ENCODE measurements around the gene LRCH4. TPM values are rescaled to one million over a fixed set of nuclear protein-coding genes. Genes with fewer than 3 reads are reported as not detected.

The LRCH4 gene
- total and polyA plus RNA-seq, 4 experiments from 2014 or later = 119 to 412 (median 280) TPM

- peaks cover 12 to 29% (median 17%) of the 10 kb centered on the region in 4 donors for H3K4me1 Mint-ChIP-seq
- H3K9me3 Mint-ChIP-seq = no peaks in the 10 kb centered on the region
- Histone ChIP-seq H3K36me3 (ENCODE audit: insufficient read depth, low read length) (peaks cover 28% of the 10 kb centered on the region), H3K27ac (ENCODE audit: low read depth, low read length) (no peak overlapping the region), H3K4me1 (ENCODE audit: insufficient read depth, low read length) (peaks cover 17% of the 10 kb centered on the region), H3K27me3 (ENCODE audit: insufficient read depth, low read length) (no peaks in the 10 kb centered on the region), H3K9me3 (ENCODE audit: control insufficient read depth in 1 of 2, low read length in 2 of 2) (no peaks in the 10 kb centered on the region), H3K4me3 (ENCODE audit: low read length in 2 of 2) (no peak overlapping the region)
- intact Hi-C loops (cut with micrococcal nuclease) = no loop called here
- ChIA-PET CTCF (ENCODE audit: partially characterized antibody) (interaction anchor here (0.7 to 13.2 kb wide), 16 partner anchors 16 to 163 kb away, joined by 3 to 266 read pairs (median 12); partner anchors contain the start of genes AGFG2, FBXO24, GIGYF1 and LRCH4), POLR2A (ENCODE audit: partially characterized antibody) (interaction anchor here (1.1 to 4.0 kb wide), 3 partner anchors 16 to 92 kb away, joined by 4 to 51 read pairs (median 10); partner anchors contain the start of genes FBXO24 and LRCH4)
- peak overlapping the region in 1 of 7 donors; percentile 31 for H3K27ac Mint-ChIP-seq
- no peaks in the 10 kb centered on the region for H3K27me3 Mint-ChIP-seq
- H3K4me3 Mint-ChIP-seq = no peak overlapping the region
- peaks cover 14 to 43% of the 10 kb centered on the region in 2 donors for H3K36me3 Mint-ChIP-seq
- no peak for DNase-seq
Measured at GRCh38 chr7:100561491-100562194, 24.3 kb downstream of the LRCH4 start.

DNA sequence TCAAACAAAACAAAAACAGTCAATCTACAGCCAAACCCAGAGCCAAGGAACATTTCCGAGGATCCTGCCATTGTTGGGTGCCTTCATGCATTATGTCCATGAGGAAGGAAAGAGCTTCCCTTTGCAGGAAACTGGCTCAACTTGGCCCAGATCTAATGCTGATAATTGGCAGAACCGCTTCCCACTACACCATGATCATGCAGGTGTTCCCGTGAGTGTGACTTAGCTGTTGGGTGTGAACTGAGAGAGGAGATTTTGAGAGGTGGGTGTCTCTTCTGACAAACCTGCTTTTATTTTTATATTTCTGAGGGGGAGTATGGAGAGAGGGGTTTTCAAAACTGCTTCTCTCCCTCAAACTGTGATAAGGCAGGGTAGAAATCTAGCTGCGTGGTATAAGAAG is 26.8 kb downstream of the LRCH4 start:
- H3K27me3 Mint-ChIP-seq = no peaks in the 10 kb centered on the region
- peaks cover 27 to 57% of the 10 kb centered on the region in 2 donors for H3K36me3 Mint-ChIP-seq
- Histone ChIP-seq H3K36me3 (ENCODE audit: insufficient read depth, low read length) (peaks cover 45% of the 10 kb centered on the region), H3K4me3 (ENCODE audit: low read length in 2 of 2) (no peak overlapping the region), H3K9me3 (ENCODE audit: control insufficient read depth in 1 of 2, low read length in 2 of 2) (no peaks in the 10 kb centered on the region), H3K27me3 (ENCODE audit: insufficient read depth, low read length) (no peaks in the 10 kb centered on the region), H3K4me1 (ENCODE audit: insufficient read depth, low read length) (peaks cover 15% of the 10 kb centered on the region), H3K27ac (ENCODE audit: low read depth, low read length) (no peak overlapping the region)
- peaks cover 0 to 2% (median 0%) of the 10 kb centered on the region in 8 donors for H3K9me3 Mint-ChIP-seq
- no peak overlapping the region for H3K4me3 Mint-ChIP-seq
- intact Hi-C loops (cut with micrococcal nuclease) = loop anchor here (1.0 to 2.0 kb wide), 6 partner anchors 20 to 166 kb away; partner anchors contain the start of genes AGFG2 and NYAP1
- ChIA-PET CTCF (ENCODE audit: partially characterized antibody) (interaction anchor here (0.7 to 13.2 kb wide), 31 partner anchors 8 to 212 kb away, joined by 3 to 266 read pairs (median 6); partner anchors contain the start of genes AGFG2, FBXO24, LRCH4 and NYAP1), POLR2A (ENCODE audit: partially characterized antibody) (interaction anchor here (0.7 to 4.0 kb wide), 18 partner anchors 9 to 134 kb away, joined by 3 to 51 read pairs (median 8); partner anchors contain the start of genes AGFG2, MOSPD3, NYAP1 and TSC22D4)
- DNase-seq = no peak
- peaks cover 12 to 28% (median 15%) of the 10 kb centered on the region in 4 donors for H3K4me1 Mint-ChIP-seq
- peak overlapping the region in 2 of 7 donors; percentile 34 to 65 for H3K27ac Mint-ChIP-seq

- no peaks in the 10 kb centered on the region for H3K27me3 ChIP-seq (ENCODE audit: insufficient read depth, low read length)
- peaks cover 46% of the 10 kb centered on the region for H3K36me3 ChIP-seq (ENCODE audit: insufficient read depth, low read length)
- intact Hi-C loops (cut with micrococcal nuclease) = no loop called here
- Mint-ChIP-seq H3K9me3 (peaks cover 0 to 2% (median 0%) of the 10 kb centered on the region in 8 donors), H3K4me1 (peaks cover 8 to 26% (median 13%) of the 10 kb centered on the region in 4 donors), H3K4me3 (no peak overlapping the region), H3K27me3 (no peaks in the 10 kb centered on the region), H3K36me3 (peaks cover 32 to 60% of the 10 kb centered on the region in 2 donors), H3K27ac (peak overlapping the region in 4 of 7 donors; percentile 12 to 82 (median 62))
- DNase-seq = no peak
- H3K4me1 ChIP-seq (ENCODE audit: insufficient read depth, low read length) = peaks cover 12% of the 10 kb centered on the region
- no peak overlapping the region for H3K4me3 ChIP-seq (ENCODE audit: low read length in 2 of 2)
- H3K27ac ChIP-seq (ENCODE audit: low read depth, low read length) = no peak overlapping the region
- no peaks in the 10 kb centered on the region for H3K9me3 ChIP-seq (ENCODE audit: control insufficient read depth in 1 of 2, low read length in 2 of 2)
- ChIA-PET CTCF (ENCODE audit: partially characterized antibody) (interaction anchor here (1.0 to 13.2 kb wide), 8 partner anchors 10 to 135 kb away, joined by 3 to 254 read pairs (median 4); partner anchors contain the start of gene AGFG2), POLR2A (ENCODE audit: partially characterized antibody) (interaction anchor here (0.8 to 2.9 kb wide), 5 partner anchors 13 to 137 kb away, joined by 4 to 17 read pairs (median 6); partner anchors contain the start of genes FBXO24, GIGYF1 and LRCH4)
Measured at GRCh38 chr7:100556541-100556940, 29.4 kb downstream of the LRCH4 start.

DNA sequence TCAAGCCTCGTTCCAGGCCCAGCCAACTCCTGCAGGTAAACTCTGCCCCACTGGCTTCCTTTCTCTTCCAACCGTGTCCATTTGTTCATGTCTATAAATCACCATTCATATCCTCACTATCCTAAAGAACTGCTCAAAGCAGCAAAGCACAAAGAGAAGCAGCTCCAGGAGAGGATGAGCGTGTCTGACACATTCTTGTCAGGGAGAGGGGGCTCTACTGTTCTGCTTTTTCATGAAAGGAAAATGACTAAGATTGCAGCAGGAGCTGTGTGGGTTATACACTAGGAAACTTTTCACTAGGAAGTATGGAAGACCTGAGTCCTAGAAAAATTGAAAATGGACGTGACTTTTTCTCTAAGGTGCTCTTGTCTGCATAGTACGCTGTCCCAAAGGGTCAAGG is 30.2 kb downstream of the LRCH4 start:
- CTCF ChIA-PET (ENCODE audit: partially characterized antibody) = interaction anchor here (0.7 to 13.2 kb wide), 12 partner anchors 9 to 150 kb away, joined by 3 to 254 read pairs (median 3); partner anchors contain the start of genes AGFG2 and POP7
- H3K27me3 Mint-ChIP-seq = no peaks in the 10 kb centered on the region
- peaks cover 13% of the 10 kb centered on the region for H3K4me1 ChIP-seq (ENCODE audit: insufficient read depth, low read length)
- peaks cover 8 to 26% (median 14%) of the 10 kb centered on the region in 4 donors for H3K4me1 Mint-ChIP-seq
- H3K36me3 ChIP-seq (ENCODE audit: insufficient read depth, low read length) = peaks cover 44% of the 10 kb centered on the region
- H3K27ac Mint-ChIP-seq = peak overlapping the region in 5 of 7 donors; percentile 38 to 76 (median 68)
- H3K9me3 ChIP-seq (ENCODE audit: control insufficient read depth in 1 of 2, low read length in 2 of 2) = no peaks in the 10 kb centered on the region
- no peak overlapping the region for H3K4me3 Mint-ChIP-seq
- intact Hi-C loops (cut with micrococcal nuclease) = no loop called here
- H3K27ac ChIP-seq (ENCODE audit: low read depth, low read length) = no peak overlapping the region
- no peak overlapping the region for H3K4me3 ChIP-seq (ENCODE audit: low read length in 2 of 2)
- peaks cover 0 to 2% (median 0%) of the 10 kb centered on the region in 8 donors for H3K9me3 Mint-ChIP-seq
- H3K27me3 ChIP-seq (ENCODE audit: insufficient read depth, low read length) = no peaks in the 10 kb centered on the region
- H3K36me3 Mint-ChIP-seq = peaks cover 33 to 60% of the 10 kb centered on the region in 2 donors
- DNase-seq = no peak
- POLR2A ChIA-PET (ENCODE audit: partially characterized antibody) = interaction anchor here (0.7 to 2.9 kb wide), 7 partner anchors 13 to 138 kb away, joined by 3 to 17 read pairs (median 4); partner anchors contain the start of genes AGFG2, FBXO24, GIGYF1 and LRCH4

GRCh38 chr7:100553032-100553431 is 32.9 kb downstream of the LRCH4 start:
- peaks cover 12 to 39% (median 25%) of the 10 kb centered on the region in 4 donors for H3K4me1 Mint-ChIP-seq
- H3K4me1 ChIP-seq (ENCODE audit: insufficient read depth, low read length) = peaks cover 28% of the 10 kb centered on the region
- H3K27ac ChIP-seq (ENCODE audit: low read depth, low read length) = no peak overlapping the region
- H3K9me3 ChIP-seq (ENCODE audit: control insufficient read depth in 1 of 2, low read length in 2 of 2) = no peaks in the 10 kb centered on the region
- ChIA-PET POLR2A (ENCODE audit: partially characterized antibody) (interaction anchor here (1.0 to 2.2 kb wide), 3 partner anchors 10 to 76 kb away, joined by 3 to 17 read pairs (median 4); partner anchors contain the start of genes FBXO24 and LRCH4), CTCF (ENCODE audit: partially characterized antibody) (interaction anchor here (1.1 to 2.9 kb wide), 6 partner anchors 11 to 152 kb away, joined by 3 to 17 read pairs (median 4); partner anchors contain the start of gene POP7)
- peaks cover 0 to 2% (median 0%) of the 10 kb centered on the region in 8 donors for H3K9me3 Mint-ChIP-seq
- intact Hi-C loops (cut with micrococcal nuclease) = no loop called here
- peaks cover 49% of the 10 kb centered on the region for H3K36me3 ChIP-seq (ENCODE audit: insufficient read depth, low read length)
- H3K36me3 Mint-ChIP-seq = peaks cover 45 to 55% of the 10 kb centered on the region in 2 donors
- no peak overlapping the region for H3K4me3 Mint-ChIP-seq
- no peaks in the 10 kb centered on the region for H3K27me3 Mint-ChIP-seq
- no peak for DNase-seq
- peak overlapping the region in 3 of 7 donors; percentile 60 to 93 (median 72) for H3K27ac Mint-ChIP-seq
- no peak overlapping the region for H3K4me3 ChIP-seq (ENCODE audit: low read length in 2 of 2)
- no peaks in the 10 kb centered on the region for H3K27me3 ChIP-seq (ENCODE audit: insufficient read depth, low read length)

DNA sequence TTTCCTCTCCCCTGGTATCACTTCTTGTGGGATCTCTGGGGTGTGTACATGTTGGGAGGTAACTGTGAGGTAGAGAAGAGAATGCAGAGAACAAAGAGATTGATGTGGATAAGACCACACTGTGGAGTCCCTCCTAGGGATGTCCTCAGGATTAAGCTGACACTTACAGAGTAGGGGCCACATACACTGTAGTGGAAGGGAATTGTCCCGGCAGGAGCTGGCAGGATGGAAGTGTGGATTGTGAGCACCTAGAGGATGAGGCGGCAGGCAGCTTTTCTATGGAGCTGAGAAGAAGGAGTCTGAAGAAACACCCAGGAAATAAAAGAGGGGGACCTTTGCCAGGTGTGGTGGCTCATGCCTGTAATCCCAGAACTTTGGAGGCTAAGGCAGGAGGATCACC is 33.4 kb downstream of the LRCH4 start:
- H3K36me3 Mint-ChIP-seq = peaks cover 45 to 60% of the 10 kb centered on the region in 2 donors
- ChIA-PET CTCF (ENCODE audit: partially characterized antibody) (interaction anchor here (1.1 to 2.9 kb wide), 6 partner anchors 10 to 153 kb away, joined by 3 to 17 read pairs (median 4); partner anchors contain the start of gene POP7), POLR2A (ENCODE audit: partially characterized antibody) (interaction anchor here (1.4 to 2.2 kb wide), 2 partner anchors 9 to 34 kb away, joined by 3 to 17 read pairs; partner anchors contain the start of genes FBXO24 and LRCH4)
- H3K4me1 ChIP-seq (ENCODE audit: insufficient read depth, low read length) = peaks cover 33% of the 10 kb centered on the region
- peaks cover 49% of the 10 kb centered on the region for H3K36me3 ChIP-seq (ENCODE audit: insufficient read depth, low read length)
- H3K9me3 ChIP-seq (ENCODE audit: control insufficient read depth in 1 of 2, low read length in 2 of 2) = no peaks in the 10 kb centered on the region
- H3K4me3 ChIP-seq (ENCODE audit: low read length in 2 of 2) = no peak overlapping the region
- H3K4me3 Mint-ChIP-seq = peak overlapping the region in 1 of 8 donors; percentile 30
- H3K27ac Mint-ChIP-seq = peak overlapping the region in 6 of 7 donors; percentile 15 to 60 (median 40)
- intact Hi-C loops (cut with micrococcal nuclease) = no loop called here
- no peaks in the 10 kb centered on the region for H3K27me3 ChIP-seq (ENCODE audit: insufficient read depth, low read length)
- H3K27me3 Mint-ChIP-seq = no peaks in the 10 kb centered on the region
- H3K27ac ChIP-seq (ENCODE audit: low read depth, low read length) = no peak overlapping the region
- DNase-seq = no peak
- H3K4me1 Mint-ChIP-seq = peaks cover 17 to 44% (median 30%) of the 10 kb centered on the region in 4 donors
- peaks cover 0 to 2% (median 0%) of the 10 kb centered on the region in 8 donors for H3K9me3 Mint-ChIP-seq
